HepG2 (cell line): ENCODE data around the gene CABLES2.

Experiments
- CBX2 ChIP-seq, 2 experiments: fragments of 200-600 bp in 1 of 2; sonication (generic); formaldehyde crosslinking in 1 of 2; IDR thresholded peaks; 2 replicates each; pipeline versions ENCODE4 v1.7.0 to v1.8.1; 2018 to 2022; ENCODE audit warnings: low read depth in 2 of 2, low read length in 1 of 2, mild to moderate bottlenecking in 1 of 2, missing genetic modification reagents in 1 of 2
- CREB1 ChIP-seq, 2 experiments: fragments of 450-650 bp in 1 of 2; IDR thresholded peaks; 2 replicates each; pipeline ENCODE4 v1.6.1; 2016 to 2017; ENCODE audit warnings: control low read depth in 1 of 2, mild to moderate bottlenecking in 1 of 2, missing compliant biosample characterization in 1 of 2, missing genetic modification characterization in 1 of 2
- PHF20 ChIP-seq: sonication (generic); formaldehyde crosslinking; IDR thresholded peaks from 2 replicates; pipeline ENCODE4 v1.5.0; 2020; ENCODE audit warnings: mild to moderate bottlenecking, missing genetic modification reagents
- REST ChIP-seq, 2 experiments: IDR thresholded peaks; 2 replicates each; pipeline ENCODE4 v1.6.1; 2011 to 2012; ENCODE audit warnings: low read length in 2 of 2, borderline replicate concordance in 1 of 2, low read depth in 1 of 2, mild to moderate bottlenecking in 1 of 2, moderate library complexity in 1 of 2
- ZNF280D ChIP-seq: sonication (generic); formaldehyde crosslinking; IDR thresholded peaks from 2 replicates; pipeline ENCODE4 v1.5.1; 2020; ENCODE audit warnings: mild to moderate bottlenecking, missing genetic modification reagents
- ZNF3 ChIP-seq: IDR thresholded peaks from 2 replicates; pipeline ENCODE4 v1.7.0; 2017; ENCODE audit warnings: inconsistent platforms

- TF ChIP-seq REST (IDR thresholded peaks at IDR 0.05; ENCODE audit: borderline replicate concordance in 1 of 2, low read depth in 1 of 2, low read length in 2 of 2) (no peak), PHF20 (CRISPR knock-in tag) (no peak), CREB1 (IDR thresholded peaks at IDR 0.05) (no peak), CREB1 (CRISPR knock-in tag; IDR thresholded peaks at IDR 0.05) (no peak), ZNF3 (CRISPR knock-in tag) (no peak), ZNF280D (no peak), CBX2 (IDR thresholded peaks at IDR 0.05; ENCODE audit: low read depth, low read length) (no peak), CBX2 (CRISPR knock-in tag; IDR thresholded peaks at IDR 0.05; ENCODE audit: low read depth) (no peak)
These were observed 42.0 kb downstream of the CABLES2 start for GRCh38 chr20:62364911-62365736.
